ENCODE measurements around the gene ATXN1.

GRCh38 chr6:16535564-16535963 is 225.7 kb downstream of the ATXN1 start:
- TF ChIP-seq CTCF (IDR thresholded peaks at IDR 0.05; ENCODE audit: insufficient read depth, low read length, poor library complexity, severe bottlenecking) (no peak), EZH2phosphoT487 (conservative IDR thresholded peaks at IDR 0.05; ENCODE audit: low read length) (no peak)
